ENCODE measurements around the gene SLC25A23. TPM values are rescaled to one million over a fixed set of nuclear protein-coding genes. Genes with fewer than 3 reads are reported as not detected.

Gene SLC25A23
- polyA plus RNA-seq, 2 donors = 43.5 to 66.0 TPM

- Histone ChIP-seq H3K27me3 (ENCODE audit: control insufficient read depth in 1 of 2, insufficient read depth in 2 of 2, low read length in 2 of 2) (no peaks in the 10 kb centered on the region), H3K36me3 (ENCODE audit: control insufficient read depth in 2 of 2, insufficient read depth in 2 of 2, low read length in 1 of 2) (peaks cover 9 to 15% of the 10 kb centered on the region in 2 donors), H3K4me3 (ENCODE audit: low read depth in 1 of 2, low read length in 2 of 2) (peak overlapping the region; percentile 66 to 82), H3K27ac (ENCODE audit: low read depth in 2 of 2, low read length in 1 of 2) (peak overlapping the region; percentile 88 to 98), H3K4me1 (ENCODE audit: control insufficient read depth in 2 of 2, insufficient read depth in 2 of 2, low read length in 1 of 2) (peaks cover 4 to 6% of the 10 kb centered on the region in 2 donors), H3K9me3 (ENCODE audit: control insufficient read depth in 2 of 2, insufficient read depth in 1 of 2, low read depth in 1 of 2, low read length in 1 of 2) (peaks cover 2 to 11% of the 10 kb centered on the region in 2 donors)
- WGBS, 2 donors = 33 to 37% methylated on average over 16 of the region's 16 CpGs
These were observed 814 bp downstream of the SLC25A23 start for GRCh38 chr19:6458695-6459261.

GRCh38 chr19:6457958-6458694 lies 1.5 kb downstream of the SLC25A23 start:
- H3K36me3 ChIP-seq (ENCODE audit: control insufficient read depth in 2 of 2, insufficient read depth in 2 of 2, low read length in 1 of 2) = peaks cover 13 to 19% of the 10 kb centered on the region in 2 donors
- WGBS, 2 donors = 81 to 83% methylated on average over 16 to 17 of the region's 17 CpGs
- H3K27me3 ChIP-seq (ENCODE audit: control insufficient read depth in 1 of 2, insufficient read depth in 2 of 2, low read length in 2 of 2) = no peaks in the 10 kb centered on the region
- peak overlapping the region; percentile 66 to 82 for H3K4me3 ChIP-seq (ENCODE audit: low read depth in 1 of 2, low read length in 2 of 2)
- H3K4me1 ChIP-seq (ENCODE audit: control insufficient read depth in 2 of 2, insufficient read depth in 2 of 2, low read length in 1 of 2) = peaks cover 4% of the 10 kb centered on the region in 2 donors
- peaks cover 2 to 12% of the 10 kb centered on the region in 2 donors for H3K9me3 ChIP-seq (ENCODE audit: control insufficient read depth in 2 of 2, insufficient read depth in 1 of 2, low read depth in 1 of 2, low read length in 1 of 2)
- peak overlapping the region; percentile 88 to 98 for H3K27ac ChIP-seq (ENCODE audit: low read depth in 2 of 2, low read length in 1 of 2)

GRCh38 chr19:6455924-6456323 lies 3.7 kb downstream of the SLC25A23 start:
- H3K4me3 ChIP-seq (ENCODE audit: low read depth in 1 of 2, low read length in 2 of 2) = no peak overlapping the region
- H3K4me1 ChIP-seq (ENCODE audit: control insufficient read depth in 2 of 2, insufficient read depth in 2 of 2, low read length in 1 of 2) = peaks cover 4% of the 10 kb centered on the region in 2 donors
- H3K9me3 ChIP-seq (ENCODE audit: control insufficient read depth in 2 of 2, insufficient read depth in 1 of 2, low read depth in 1 of 2, low read length in 1 of 2) = peaks cover 2 to 12% of the 10 kb centered on the region in 2 donors
- no peak overlapping the region for H3K27ac ChIP-seq (ENCODE audit: low read depth in 2 of 2, low read length in 1 of 2)
- H3K36me3 ChIP-seq (ENCODE audit: control insufficient read depth in 2 of 2, insufficient read depth in 2 of 2, low read length in 1 of 2) = peaks cover 17 to 22% of the 10 kb centered on the region in 2 donors
- 92 to 95% methylated on average over 15 of the region's 15 CpGs for whole genome bisulfite sequencing, 2 donors
- H3K27me3 ChIP-seq (ENCODE audit: control insufficient read depth in 1 of 2, insufficient read depth in 2 of 2, low read length in 2 of 2) = no peaks in the 10 kb centered on the region

GRCh38 chr19:6453951-6454565 lies 5.5 kb downstream of the SLC25A23 start:
- peaks cover 17 to 25% of the 10 kb centered on the region in 2 donors for H3K36me3 ChIP-seq (ENCODE audit: control insufficient read depth in 2 of 2, insufficient read depth in 2 of 2, low read length in 1 of 2)

GRCh38 chr19:6452899-6453298 lies 6.7 kb downstream of the SLC25A23 start:
- Histone ChIP-seq H3K27ac (ENCODE audit: low read depth in 2 of 2, low read length in 1 of 2) (no peak overlapping the region), H3K27me3 (ENCODE audit: control insufficient read depth in 1 of 2, insufficient read depth in 2 of 2, low read length in 2 of 2) (no peaks in the 10 kb centered on the region), H3K4me3 (ENCODE audit: low read depth in 1 of 2, low read length in 2 of 2) (no peak overlapping the region), H3K4me1 (ENCODE audit: control insufficient read depth in 2 of 2, insufficient read depth in 2 of 2, low read length in 1 of 2) (no peaks in the 10 kb centered on the region), H3K36me3 (ENCODE audit: control insufficient read depth in 2 of 2, insufficient read depth in 2 of 2, low read length in 1 of 2) (peaks cover 17 to 23% of the 10 kb centered on the region in 2 donors), H3K9me3 (ENCODE audit: control insufficient read depth in 2 of 2, insufficient read depth in 1 of 2, low read depth in 1 of 2, low read length in 1 of 2) (peaks cover 2 to 12% of the 10 kb centered on the region in 2 donors)
- 97 to 98% methylated on average over 2 of the region's 2 CpGs for WGBS, 2 donors

More at GRCh38 chr19:6453951-6454565, 5.5 kb downstream of the SLC25A23 start:
- Histone ChIP-seq H3K27me3 (ENCODE audit: control insufficient read depth in 1 of 2, insufficient read depth in 2 of 2, low read length in 2 of 2) (no peaks in the 10 kb centered on the region), H3K4me3 (ENCODE audit: low read depth in 1 of 2, low read length in 2 of 2) (no peak overlapping the region), H3K4me1 (ENCODE audit: control insufficient read depth in 2 of 2, insufficient read depth in 2 of 2, low read length in 1 of 2) (peaks cover 4% of the 10 kb centered on the region in 2 donors), H3K27ac (ENCODE audit: low read depth in 2 of 2, low read length in 1 of 2) (no peak overlapping the region), H3K9me3 (ENCODE audit: control insufficient read depth in 2 of 2, insufficient read depth in 1 of 2, low read depth in 1 of 2, low read length in 1 of 2) (peaks cover 2 to 12% of the 10 kb centered on the region in 2 donors)
- 98 to 99% methylated on average over 11 of the region's 11 CpGs for WGBS, 2 donors

GRCh38 chr19:6452223-6452614 lies 7.4 kb downstream of the SLC25A23 start:
- H3K9me3 ChIP-seq (ENCODE audit: control insufficient read depth in 2 of 2, insufficient read depth in 1 of 2, low read depth in 1 of 2, low read length in 1 of 2) = peaks cover 2 to 12% of the 10 kb centered on the region in 2 donors
- no peak overlapping the region for H3K4me3 ChIP-seq (ENCODE audit: low read depth in 1 of 2, low read length in 2 of 2)
- no peak overlapping the region for H3K27ac ChIP-seq (ENCODE audit: low read depth in 2 of 2, low read length in 1 of 2)
- H3K4me1 ChIP-seq (ENCODE audit: control insufficient read depth in 2 of 2, insufficient read depth in 2 of 2, low read length in 1 of 2) = no peaks in the 10 kb centered on the region
- H3K27me3 ChIP-seq (ENCODE audit: control insufficient read depth in 1 of 2, insufficient read depth in 2 of 2, low read length in 2 of 2) = no peaks in the 10 kb centered on the region
- 95 to 96% methylated on average over 19 of the region's 19 CpGs for WGBS, 2 donors
- H3K36me3 ChIP-seq (ENCODE audit: control insufficient read depth in 2 of 2, insufficient read depth in 2 of 2, low read length in 1 of 2) = peaks cover 17 to 23% of the 10 kb centered on the region in 2 donors

GRCh38 chr19:6451583-6452222 lies 7.9 kb downstream of the SLC25A23 start:
- Histone ChIP-seq H3K27me3 (ENCODE audit: control insufficient read depth in 1 of 2, insufficient read depth in 2 of 2, low read length in 2 of 2) (no peaks in the 10 kb centered on the region), H3K36me3 (ENCODE audit: control insufficient read depth in 2 of 2, insufficient read depth in 2 of 2, low read length in 1 of 2) (peaks cover 17 to 23% of the 10 kb centered on the region in 2 donors), H3K9me3 (ENCODE audit: control insufficient read depth in 2 of 2, insufficient read depth in 1 of 2, low read depth in 1 of 2, low read length in 1 of 2) (peaks cover 2 to 12% of the 10 kb centered on the region in 2 donors), H3K27ac (ENCODE audit: low read depth in 2 of 2, low read length in 1 of 2) (no peak overlapping the region), H3K4me1 (ENCODE audit: control insufficient read depth in 2 of 2, insufficient read depth in 2 of 2, low read length in 1 of 2) (no peaks in the 10 kb centered on the region), H3K4me3 (ENCODE audit: low read depth in 1 of 2, low read length in 2 of 2) (no peak overlapping the region)
- 92 to 93% methylated on average over 7 of the region's 7 CpGs for WGBS, 2 donors

- Histone ChIP-seq H3K36me3 (ENCODE audit: control insufficient read depth in 2 of 2, insufficient read depth in 2 of 2, low read length in 1 of 2) (peaks cover 17 to 29% of the 10 kb centered on the region in 2 donors), H3K27ac (ENCODE audit: low read depth in 2 of 2, low read length in 1 of 2) (no peak overlapping the region), H3K4me1 (ENCODE audit: control insufficient read depth in 2 of 2, insufficient read depth in 2 of 2, low read length in 1 of 2) (no peaks in the 10 kb centered on the region), H3K27me3 (ENCODE audit: control insufficient read depth in 1 of 2, insufficient read depth in 2 of 2, low read length in 2 of 2) (no peaks in the 10 kb centered on the region), H3K4me3 (ENCODE audit: low read depth in 1 of 2, low read length in 2 of 2) (no peak overlapping the region), H3K9me3 (ENCODE audit: control insufficient read depth in 2 of 2, insufficient read depth in 1 of 2, low read depth in 1 of 2, low read length in 1 of 2) (peaks cover 2 to 12% of the 10 kb centered on the region in 2 donors)
- 91 to 94% methylated on average over 5 of the region's 5 CpGs for WGBS, 2 donors
These were observed 9.4 kb downstream of the SLC25A23 start for GRCh38 chr19:6450166-6450565.

- Histone ChIP-seq H3K9me3 (ENCODE audit: control insufficient read depth in 2 of 2, insufficient read depth in 1 of 2, low read depth in 1 of 2, low read length in 1 of 2) (peaks cover 0 to 3% of the 10 kb centered on the region in 2 donors), H3K27ac (ENCODE audit: low read depth in 2 of 2, low read length in 1 of 2) (no peak overlapping the region), H3K4me1 (ENCODE audit: control insufficient read depth in 2 of 2, insufficient read depth in 2 of 2, low read length in 1 of 2) (no peaks in the 10 kb centered on the region), H3K27me3 (ENCODE audit: control insufficient read depth in 1 of 2, insufficient read depth in 2 of 2, low read length in 2 of 2) (no peaks in the 10 kb centered on the region), H3K4me3 (ENCODE audit: low read depth in 1 of 2, low read length in 2 of 2) (no peak overlapping the region), H3K36me3 (ENCODE audit: control insufficient read depth in 2 of 2, insufficient read depth in 2 of 2, low read length in 1 of 2) (peaks cover 8 to 12% of the 10 kb centered on the region in 2 donors)
- WGBS, 2 donors = 56 to 74% methylated on average over 3 of the region's 3 CpGs
These were observed 11.5 kb downstream of the SLC25A23 start for GRCh38 chr19:6448045-6448444.
